Limb (tissue), 2 donors: ENCODE results near the gene CTU2.

ENCODE experiments used
- DNase-seq, 2 donors: peaks; one replicate each; pipeline ENCODE4 v3.0.0-alpha.2; 2016; ENCODE audit errors: extremely low spot score in 2 of 2

CTU2 gene

DNA sequence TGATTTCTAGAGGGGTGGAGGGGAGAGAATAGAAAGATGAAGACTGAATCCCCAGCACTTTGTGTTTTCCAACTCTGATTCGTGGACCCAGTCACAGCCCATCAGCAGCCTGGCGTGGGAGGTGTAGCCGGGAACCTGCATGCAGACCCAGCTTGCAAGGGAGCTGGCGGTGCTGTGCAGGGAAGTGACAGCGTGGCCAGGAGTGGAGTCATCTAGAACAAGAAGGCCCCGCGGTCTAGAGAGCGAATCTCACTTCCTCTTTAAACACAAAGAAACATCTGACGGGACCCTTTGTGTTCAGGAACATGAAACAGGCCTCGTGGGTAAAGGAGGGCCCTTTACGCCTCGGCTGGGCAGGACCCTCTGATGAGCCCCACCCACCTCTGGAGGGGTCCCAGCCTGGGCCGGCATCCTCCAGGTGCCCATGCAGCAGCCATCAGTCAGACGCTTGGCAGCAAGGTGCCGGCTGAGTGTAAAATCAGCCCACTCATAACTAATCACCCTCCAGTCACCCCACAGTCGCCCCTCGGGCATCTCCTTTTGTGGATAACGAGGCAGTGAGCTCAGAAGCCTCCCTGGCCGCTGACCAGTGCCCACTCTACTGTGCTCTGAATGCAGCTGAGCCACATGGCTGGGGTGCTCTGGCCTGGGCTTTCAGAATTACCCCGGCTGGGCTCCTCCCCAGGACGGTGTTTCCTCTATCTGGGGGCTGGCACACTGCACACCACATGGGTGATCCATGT, 24.4 kb upstream of the CTU2 start:
- DNase-seq = no peak

DNA sequence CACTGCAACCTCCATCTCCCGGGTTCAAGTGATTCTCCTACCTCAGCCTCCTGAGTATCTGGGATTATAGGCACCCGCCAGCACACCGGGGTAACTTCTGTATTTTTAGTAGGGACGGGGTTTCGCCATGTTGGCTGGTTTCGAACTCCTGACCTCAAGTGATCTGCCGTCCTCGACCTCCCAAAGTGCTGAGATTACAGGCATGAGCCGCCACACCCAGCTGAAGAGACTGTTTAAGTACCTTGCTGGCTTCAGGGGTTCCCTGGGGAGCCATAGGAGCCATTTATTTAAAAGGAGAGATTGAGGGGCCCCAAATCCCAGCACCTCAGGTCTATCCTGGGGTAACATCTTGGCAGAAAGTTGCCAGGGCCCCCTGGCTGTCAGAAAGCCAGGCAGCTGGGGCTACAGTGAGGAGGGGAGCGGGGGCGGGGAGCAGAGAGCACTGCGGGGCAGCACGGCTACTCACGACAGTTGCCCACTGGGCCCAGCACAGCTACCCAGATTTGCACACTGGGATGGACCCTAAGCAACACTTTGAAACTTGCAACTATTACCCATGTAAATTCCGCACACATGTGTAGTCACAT, 21.6 kb upstream of the CTU2 start:
- no peak for DNase-seq

DNA sequence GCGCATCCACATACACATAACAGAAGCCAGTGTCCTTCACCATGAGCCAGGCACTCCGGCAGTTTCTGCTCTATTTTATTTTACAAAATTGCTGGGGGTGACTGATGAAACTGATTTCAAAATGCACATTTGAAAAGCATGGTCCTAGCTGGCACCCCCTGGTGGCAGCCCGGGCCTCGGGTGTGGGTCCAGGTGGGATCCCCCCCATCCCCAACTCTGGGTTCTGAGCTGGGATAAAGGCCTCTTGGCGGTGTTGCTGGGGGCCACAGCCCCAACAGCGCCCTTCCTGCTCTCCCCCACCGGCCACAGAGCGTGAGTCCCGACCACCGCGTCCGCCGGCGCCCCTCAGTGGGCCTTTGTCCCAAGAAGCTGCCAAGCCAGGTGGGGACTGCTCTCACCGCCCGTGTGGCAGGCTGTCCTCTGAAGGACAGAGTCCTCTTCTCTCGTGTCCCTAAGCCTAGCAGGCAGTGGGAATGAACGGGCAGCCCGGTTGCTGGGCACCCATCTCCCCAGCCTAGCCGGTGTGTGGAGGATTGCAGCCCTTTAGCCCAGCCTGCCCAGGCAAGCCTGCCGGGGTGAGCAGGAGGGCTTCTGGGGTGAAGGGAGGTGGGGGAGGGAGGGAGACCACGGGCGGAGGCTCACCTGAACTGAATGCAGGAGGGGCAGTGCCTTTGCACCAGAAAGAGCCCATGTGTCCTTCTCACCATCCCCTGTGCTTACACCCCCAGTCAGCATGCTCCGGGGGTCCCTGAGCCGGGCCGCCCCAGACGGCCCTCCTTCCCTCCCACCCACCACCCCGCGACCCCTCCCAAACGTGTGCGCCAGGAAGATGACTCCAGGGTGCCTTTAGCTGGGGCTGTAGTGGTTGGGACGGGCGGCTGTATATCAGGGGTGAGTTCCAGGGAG, 20.9 kb upstream of the CTU2 start:
- no peak for DNase-seq

DNA sequence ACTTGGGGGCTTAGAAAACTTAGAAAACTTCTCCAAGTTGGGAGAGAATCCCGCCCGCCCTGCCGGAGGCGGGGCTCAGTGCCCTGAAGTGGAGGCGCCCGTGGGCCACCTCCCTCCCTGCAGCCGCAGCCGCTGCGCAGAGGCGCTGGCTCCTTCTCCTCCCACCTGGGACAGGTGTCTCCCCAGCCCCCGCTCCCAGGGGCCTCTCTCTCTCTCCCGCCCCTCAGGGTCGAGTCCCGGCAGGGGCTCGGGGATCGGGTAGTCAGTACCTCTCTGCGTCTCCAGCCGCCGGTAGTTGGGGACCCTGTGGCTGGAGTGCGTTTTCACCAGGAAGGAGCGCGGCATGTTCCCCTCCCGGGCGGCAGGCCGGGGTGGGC, 20.3 kb upstream of the CTU2 start:
- no peak for DNase-seq

DNA sequence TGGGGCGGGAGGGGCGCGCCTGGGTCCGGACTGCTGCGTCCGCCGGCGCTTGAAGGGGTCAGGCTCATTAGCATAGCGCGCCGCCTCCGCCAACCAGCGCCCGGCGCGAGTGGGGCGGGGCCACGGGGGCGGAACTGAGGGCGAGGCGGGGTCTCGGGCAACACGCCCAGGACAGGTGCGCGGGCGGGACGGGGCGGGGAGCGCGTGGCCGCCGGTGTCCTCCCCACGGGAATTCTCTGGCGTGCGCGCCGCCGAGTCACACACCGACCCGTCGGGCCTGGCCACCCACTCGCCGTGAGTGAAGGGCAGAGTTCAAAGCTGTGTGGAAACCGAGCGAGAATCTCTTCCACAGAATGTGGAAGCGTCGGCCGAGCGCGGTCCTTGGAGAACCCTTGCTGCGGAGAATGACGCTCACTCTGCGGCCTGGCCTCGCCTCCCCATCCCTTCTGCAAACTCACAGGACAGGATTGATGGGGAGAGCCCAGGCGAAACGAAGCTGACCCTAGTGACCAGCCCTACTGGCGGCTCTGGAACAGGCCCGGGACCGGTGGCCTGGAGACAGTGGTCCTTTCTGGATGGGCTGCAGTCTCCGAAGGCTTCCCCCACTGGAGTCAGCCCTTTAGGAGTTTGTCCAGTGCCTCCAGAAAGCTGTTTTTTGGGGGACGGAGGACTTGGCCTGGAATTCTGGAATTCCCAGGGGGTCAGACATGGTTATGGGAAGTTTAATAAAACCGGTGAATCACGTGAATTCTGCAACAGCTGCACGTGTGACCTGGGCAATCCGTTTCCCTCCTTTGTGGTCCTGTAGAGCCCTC, 19.7 kb upstream of the CTU2 start, which contains the start of gene SNAI3:
SNAI3 (minus strand) TSS at position 69 of the 815 bp plus-strand sequence. CDS start 101 bp downstream, outside the sequence.
- peak; percentile 40 to 83 for DNase-seq

DNA sequence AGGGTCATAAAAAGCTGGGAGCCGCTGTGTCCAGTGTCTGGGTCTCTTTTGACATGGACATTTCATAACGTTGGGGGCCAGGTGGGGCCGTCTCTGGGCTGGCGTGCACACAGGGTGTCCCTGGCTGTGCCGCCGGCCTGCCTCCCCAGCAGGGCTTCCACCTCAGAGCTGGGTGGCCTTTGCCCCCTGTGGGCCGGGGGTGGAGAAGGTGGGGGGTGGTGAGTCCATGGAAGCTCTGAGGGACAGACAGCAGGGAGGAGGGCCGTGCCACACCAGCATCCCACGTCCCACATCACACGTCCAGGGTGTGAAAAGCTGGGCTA, 19.1 kb upstream of the CTU2 start:
- DNase-seq = no peak

DNA sequence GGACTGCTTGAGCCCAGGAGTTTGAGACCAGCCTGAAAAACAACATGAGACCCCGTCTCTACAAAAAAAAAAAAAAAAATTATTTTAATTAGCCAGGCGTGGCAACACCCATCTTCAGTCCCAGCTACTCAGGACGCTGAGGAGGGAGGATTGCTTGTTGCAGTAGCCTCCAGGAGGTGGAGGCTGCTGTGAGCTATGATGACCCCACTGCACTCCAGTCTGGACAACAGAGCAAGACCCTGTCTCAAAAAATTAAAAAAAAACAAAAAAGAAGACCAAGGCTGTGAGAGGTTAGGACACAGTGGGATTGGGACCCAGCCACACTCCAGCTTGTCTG, 18.7 kb upstream of the CTU2 start:
- no peak for DNase-seq

DNA sequence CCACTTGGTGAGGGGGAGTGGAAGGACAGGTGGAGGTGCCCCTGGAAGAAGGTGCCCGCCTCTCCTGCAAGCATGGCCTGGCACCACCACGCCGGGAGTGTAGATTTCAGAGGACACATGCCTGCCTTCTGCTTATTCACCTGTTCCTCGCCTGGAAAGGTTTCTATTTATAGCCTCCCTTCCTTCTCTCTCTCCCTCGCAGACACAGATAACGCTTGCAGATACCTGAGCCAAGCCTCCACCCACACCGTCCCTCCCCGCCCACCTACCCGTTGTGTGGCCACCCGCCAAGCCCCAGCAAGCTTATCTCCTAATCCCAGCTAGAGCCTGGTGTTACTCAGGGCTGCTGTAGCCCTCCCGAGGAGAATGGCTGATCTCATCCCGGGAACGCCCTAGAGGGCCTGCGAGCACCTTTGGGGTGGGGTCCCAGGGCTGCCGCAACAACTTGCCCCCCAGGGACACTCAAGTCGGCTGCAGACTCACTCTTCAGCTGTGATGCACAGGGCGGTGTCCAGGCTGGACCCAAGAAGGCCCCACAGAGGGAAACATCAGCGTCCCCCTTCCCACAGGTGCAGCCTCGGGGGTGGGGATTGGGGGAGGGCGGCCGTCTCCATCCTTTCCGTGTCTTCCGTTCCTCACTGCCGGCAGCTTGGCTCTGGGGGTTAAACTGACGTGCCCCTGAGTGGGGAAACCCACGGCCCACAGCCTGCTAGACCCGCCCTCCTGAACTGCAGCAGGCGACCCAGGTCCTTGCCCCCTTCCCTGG, 18.1 kb upstream of the CTU2 start:
- no peak for DNase-seq

DNA sequence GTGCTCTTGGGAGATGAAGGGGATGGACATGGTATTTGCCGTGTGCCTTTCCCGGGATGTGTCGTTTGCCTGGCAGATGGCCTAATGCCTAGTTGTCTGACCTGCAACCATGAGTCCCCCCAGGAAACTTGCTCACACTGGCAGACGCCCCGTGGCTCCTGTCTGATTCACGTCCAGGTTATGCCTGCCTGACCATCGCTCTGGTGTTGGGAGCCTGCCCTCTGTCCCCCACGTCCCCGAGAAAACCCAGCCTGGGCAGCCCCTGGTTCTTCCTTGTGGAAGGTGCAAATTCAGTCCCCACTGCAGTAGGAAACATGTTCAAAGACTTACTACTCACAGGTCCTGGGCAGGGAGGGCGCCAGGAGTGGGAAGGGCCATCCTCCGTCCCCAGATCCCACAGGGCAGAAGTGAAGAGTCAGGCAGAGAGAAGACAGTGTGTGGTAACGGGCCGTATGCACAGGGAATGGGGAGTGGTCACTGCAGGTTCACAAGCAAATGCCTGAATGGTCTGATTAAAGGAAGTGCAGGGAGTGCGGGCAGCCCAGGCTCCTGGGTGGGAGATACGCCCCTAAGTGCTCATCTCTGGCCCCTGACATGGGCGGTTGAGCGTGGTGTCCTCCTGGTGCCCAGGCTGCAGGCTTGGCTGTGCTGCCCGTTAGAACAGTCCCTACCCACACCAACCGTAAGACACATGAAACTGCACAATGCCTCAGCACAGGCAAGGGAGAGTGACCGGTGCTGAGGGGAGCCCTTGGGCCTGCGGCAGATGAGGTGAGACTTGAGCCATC, 15.8 kb upstream of the CTU2 start:
- DNase-seq = no peak

DNA sequence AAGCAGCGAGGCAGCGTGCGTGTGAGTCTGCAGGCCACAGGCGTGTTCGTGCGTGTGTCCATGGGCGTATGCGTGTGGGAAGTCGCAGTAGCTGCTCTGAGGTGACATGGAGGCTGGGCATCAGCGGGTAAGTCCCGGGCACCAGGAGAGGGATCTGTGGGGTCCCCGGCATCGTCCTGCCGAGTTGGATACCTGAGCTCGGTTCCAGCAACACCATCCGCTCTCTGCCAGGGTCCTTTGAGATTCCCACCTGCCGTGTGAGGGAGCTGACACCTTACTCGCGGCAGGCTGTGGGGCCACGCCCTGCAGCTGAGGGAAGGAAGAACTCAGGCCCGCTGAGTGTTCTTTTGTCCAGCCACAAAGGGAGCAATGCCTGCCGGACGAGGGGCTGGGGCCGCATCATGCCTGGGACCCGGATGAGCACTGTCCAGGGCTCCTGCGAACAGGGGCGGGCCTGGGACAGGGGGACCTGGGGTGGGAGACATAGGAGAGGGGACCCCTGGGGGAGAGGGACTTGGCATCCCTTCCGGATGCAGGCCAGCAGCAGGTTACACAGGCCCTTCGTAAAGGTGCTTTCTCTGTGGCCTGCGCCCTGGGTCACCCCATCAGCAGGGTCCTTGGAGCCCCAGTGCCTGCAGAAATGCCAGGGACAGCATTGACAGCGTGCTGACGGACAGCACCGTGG, 15.0 kb upstream of the CTU2 start:
- no peak for DNase-seq

DNA sequence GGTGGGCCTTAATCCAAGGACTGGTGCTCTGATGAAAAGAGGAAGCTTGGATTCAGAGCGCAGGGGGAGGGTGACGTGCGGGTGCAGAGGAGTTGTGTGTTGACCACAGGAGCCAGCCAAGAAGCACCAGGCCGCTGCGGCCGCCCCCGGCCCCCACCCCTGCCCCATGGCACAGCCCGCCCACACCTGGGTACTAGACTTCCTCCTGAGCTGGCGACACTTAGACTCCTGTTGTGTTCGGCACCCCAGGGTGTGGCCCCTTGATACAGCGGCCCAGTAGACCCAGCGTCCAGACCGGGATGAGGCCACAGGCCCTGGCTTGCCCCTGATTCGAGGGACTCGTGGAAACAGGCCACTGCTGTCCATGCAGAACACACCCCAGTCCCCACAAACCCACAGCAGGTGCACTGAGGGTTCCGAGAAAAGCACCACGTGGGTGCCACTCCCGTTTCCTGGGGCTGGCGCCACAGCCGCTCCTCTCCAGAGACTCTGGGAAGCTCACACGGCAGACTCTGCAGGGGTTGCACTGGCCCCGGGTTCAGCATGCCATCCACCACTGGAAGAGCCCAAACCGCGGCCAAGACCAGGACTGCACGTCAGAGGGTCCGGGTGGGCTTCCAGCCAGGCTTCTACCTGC, 14.3 kb upstream of the CTU2 start:
- no peak for DNase-seq

DNA sequence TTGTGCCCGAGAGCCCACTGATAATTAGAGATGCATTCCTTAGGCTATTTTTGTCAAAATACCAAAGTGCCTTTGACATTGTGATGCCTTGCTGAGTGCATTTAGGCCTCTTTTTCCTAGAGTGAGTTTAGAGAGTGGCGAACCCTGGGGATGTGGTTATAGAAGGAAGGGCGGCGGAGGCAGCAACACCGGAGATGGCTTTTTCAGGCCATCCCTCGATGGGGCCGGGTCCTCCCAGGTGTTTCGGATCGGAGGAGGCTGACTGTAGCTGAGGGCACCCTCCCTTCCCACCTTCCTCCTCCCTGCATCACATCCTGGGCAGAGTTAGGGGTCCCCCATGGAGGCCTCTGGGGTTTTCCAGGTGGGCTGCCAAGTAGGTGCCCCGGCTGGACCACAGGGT, 13.4 kb upstream of the CTU2 start:
- no peak for DNase-seq

DNA sequence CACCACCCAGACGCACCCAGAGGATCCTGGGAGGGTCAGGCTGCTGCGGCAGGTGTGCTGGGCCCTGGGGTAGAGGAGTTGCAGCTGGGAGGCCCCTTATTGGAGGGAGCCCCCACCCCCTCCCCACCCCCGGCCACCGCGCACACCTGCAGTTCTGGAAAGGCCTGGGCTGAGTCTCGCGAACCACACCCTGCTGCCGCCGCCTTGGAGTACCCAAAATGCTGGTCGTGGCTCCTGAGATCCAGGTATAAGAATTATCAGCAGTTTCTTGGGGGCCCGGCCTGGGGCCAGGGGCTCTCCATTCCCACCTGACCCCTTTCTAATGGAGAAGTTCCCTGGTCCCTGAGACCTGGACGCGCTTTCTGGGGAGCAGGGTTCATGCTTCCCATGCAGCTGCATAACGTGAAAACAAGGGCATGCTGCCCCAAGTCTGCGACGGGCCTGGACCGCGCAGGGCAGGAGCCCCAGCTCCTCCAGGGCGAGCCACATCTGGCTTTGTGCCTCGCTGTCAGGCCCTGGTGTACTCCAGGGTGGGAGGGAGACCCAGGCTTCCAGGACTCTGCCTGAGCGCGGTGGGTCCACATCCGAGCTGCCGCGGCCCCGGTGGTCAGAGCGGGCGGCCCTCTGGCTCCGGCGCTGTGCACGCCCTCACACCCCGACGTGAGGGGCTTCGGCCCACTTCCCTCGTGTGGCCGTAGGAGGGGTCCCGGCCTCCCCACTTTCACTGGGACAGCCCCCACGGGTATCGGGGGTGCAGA, 12.7 kb upstream of the CTU2 start:
- no peak for DNase-seq

DNA sequence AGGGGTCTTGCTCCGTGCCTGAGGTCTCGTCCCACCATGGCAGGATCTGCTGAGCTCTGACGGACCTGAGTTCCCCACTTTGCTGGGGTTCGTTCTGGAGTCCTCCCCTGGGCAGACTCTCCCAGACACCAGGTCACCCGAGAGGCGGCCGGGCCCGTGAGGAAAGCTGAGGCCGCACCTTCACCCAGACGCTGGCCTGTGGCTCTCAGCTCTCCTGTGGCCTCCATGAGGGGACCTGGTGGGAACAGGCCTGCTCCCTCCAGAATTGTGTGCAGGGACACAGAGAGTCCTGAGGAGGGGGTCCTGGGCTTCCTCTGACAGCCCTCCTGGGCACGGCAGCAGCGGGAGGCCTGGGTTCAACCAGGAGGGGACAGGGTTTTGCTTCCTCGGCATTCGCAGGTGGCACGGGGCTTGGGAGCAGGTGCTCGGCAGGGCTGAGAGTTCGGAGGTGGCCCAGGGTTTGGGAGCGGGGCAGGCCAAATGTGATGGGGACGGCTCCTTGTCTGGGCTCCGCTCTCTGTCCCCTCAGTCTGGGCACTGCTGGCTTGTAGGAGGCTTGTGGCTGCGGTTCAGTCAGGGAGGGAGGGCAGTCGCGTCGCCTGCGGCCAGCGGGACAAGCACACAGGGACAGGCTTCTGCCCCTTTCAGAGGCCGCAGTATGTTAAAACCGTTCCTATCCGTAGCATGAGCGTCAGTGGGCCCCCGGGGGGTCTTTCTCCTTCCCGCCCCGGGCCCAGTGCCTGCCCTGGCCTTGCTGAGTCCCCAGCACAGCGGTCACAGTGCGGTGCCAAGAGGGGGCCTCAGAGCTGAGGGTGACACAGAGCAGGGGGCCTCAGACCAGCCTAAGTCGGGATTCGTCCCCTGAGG, 11.8 kb upstream of the CTU2 start:
- no peak for DNase-seq

DNA sequence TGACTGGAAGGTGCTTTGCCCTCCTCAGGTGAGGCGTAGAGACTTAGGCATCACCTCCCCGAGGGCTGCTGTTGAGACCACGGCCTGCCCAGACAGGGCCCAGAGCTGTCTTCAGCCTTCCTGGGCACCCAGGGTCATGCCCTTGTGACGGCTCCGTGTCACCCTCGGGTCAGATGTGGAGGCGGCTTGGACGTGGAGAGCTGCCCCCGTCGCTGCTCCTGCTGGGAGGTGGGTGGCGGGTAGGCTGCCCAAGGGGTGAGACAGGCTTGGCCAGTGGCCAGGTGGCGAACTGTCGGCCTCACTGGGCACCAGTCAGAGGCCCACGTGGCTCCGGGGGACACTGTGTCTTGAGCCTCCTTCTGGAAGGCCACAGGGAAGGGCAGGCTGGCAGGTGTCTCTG, 11.1 kb upstream of the CTU2 start:
- no peak for DNase-seq

DNA sequence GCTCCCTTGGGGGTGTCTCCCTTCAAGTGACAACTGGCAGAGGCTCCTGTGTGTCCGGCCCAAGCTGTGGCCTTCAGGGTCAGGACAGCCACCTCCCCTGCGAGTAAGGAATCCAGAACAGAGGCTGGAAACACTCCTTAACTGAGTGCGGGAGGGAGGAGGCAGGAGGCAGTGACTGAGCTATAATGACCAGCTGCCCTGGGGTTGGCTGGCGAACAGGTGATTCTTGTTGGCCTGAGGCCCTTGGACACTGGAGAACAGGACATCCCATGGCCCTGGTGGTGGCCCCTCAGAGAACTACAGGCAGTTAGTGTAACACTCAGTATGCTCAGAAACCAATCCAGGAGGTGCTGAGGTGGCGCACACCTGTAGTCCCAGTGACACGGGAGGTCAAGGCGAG, 10.6 kb upstream of the CTU2 start:
- DNase-seq = no peak

DNA sequence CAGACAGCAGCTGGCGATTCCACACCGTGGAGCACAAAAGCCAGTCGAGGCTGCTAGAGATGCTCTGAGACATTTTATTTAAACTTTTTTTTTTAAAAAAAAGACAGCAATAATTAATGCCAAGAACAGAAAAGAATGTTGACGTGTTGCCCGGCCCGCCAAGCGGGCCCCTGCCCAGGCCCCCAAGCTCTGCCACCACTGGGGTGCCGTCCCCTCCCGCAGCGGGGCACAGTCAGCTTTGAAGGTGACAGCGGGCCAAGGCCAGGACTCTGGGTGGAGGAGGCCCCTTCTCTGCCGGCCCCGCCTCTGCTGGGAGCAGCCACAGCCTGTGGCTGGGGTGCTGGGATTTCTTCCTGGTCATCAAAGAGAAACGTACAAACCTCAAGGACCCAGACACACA, 9.9 kb upstream of the CTU2 start:
- DNase-seq = no peak
